ENCODE data around the gene CCDC18.
"Not testable (repeated sequence)": the region's sequence is repeated elsewhere in the genome, so short reads cannot be mapped to it uniquely, and the experiment has no call there.

GRCh38 chr1:93275262-93275633 lies 94.7 kb downstream of the CCDC18 start:
- TF ChIP-seq IRF1, MAX (CRISPR knock-in tag; IDR thresholded peaks at IDR 0.05): not testable (repeated sequence)

All from WTC11 (cell line).